H9 (cell line): ENCODE data around the gene PLK2. TPM values are rescaled to one million over a fixed set of nuclear protein-coding genes. Genes with fewer than 3 reads are reported as not detected.

Source experiments
- DNase-seq: peaks from one replicate; pipeline ENCODE4 v3.0.0-alpha.2; 2017
- H2AFZ ChIP-seq: one replicate; pipeline ENCODE4 v1.6.1; 2013; ENCODE audit warnings: mild to moderate bottlenecking, low read length, control low read depth, moderate library complexity
- H2AK5ac ChIP-seq: 2 replicates; pipeline ENCODE4 v1.6.1; 2013; ENCODE audit warnings: low read length, control low read depth, mixed read lengths; ENCODE audit not compliant: insufficient read length
- H2BK120ac ChIP-seq: one replicate; pipeline ENCODE4 v1.6.1; 2013; ENCODE audit warnings: low read depth, mild to moderate bottlenecking, low read length, control low read depth, inconsistent platforms; ENCODE audit not compliant: poor library complexity, severe bottlenecking
- H2BK12ac ChIP-seq: 2 replicates; pipeline ENCODE4 v1.6.1; 2013; ENCODE audit warnings: low read length, control low read depth, mixed read lengths, low read depth; ENCODE audit not compliant: insufficient read length
- H2BK15ac ChIP-seq: 2 replicates; pipeline ENCODE4 v1.6.1; 2013; ENCODE audit warnings: low read depth, low read length, control low read depth
- H2BK20ac ChIP-seq: one replicate; pipeline ENCODE4 v1.6.1; 2013; ENCODE audit warnings: low read depth, mild to moderate bottlenecking, low read length, control low read depth, inconsistent platforms; ENCODE audit not compliant: poor library complexity, severe bottlenecking
- H2BK5ac ChIP-seq: 2 replicates; pipeline ENCODE4 v1.6.1; 2013; ENCODE audit warnings: low read length, control low read depth, mixed read lengths; ENCODE audit not compliant: insufficient read length
- H3K14ac ChIP-seq: 2 replicates; pipeline ENCODE4 v1.6.1; 2013; ENCODE audit warnings: low read length, control low read depth; ENCODE audit not compliant: insufficient read depth
- H3K18ac ChIP-seq: 2 replicates; pipeline ENCODE4 v1.6.1; 2013; ENCODE audit warnings: low read depth, mild to moderate bottlenecking, mixed read lengths, low read length, control low read depth; ENCODE audit not compliant: insufficient read length
- H3K23ac ChIP-seq: 2 replicates; pipeline ENCODE4 v1.6.1; 2013; ENCODE audit warnings: low read length, control low read depth, mixed read lengths, low read depth; ENCODE audit not compliant: insufficient read length
- H3K23me2 ChIP-seq: 2 replicates; pipeline ENCODE4 v1.6.1; 2013; ENCODE audit warnings: low read depth, mild to moderate bottlenecking, mixed read lengths, low read length, control low read depth; ENCODE audit not compliant: insufficient read length, poor library complexity, severe bottlenecking
- H3K27ac ChIP-seq: 2 replicates; pipeline ENCODE4 v1.5.1; 2013; ENCODE audit warnings: low read length, control low read depth, mixed read lengths, low read depth; ENCODE audit not compliant: insufficient read length
- H3K27me3 ChIP-seq: 2 replicates; pipeline ENCODE4 v1.6.1; 2013; ENCODE audit warnings: low read length, control low read depth, inconsistent platforms; ENCODE audit not compliant: insufficient read depth
- H3K4ac ChIP-seq: 2 replicates; pipeline ENCODE4 v1.6.1; 2013; ENCODE audit warnings: low read depth, mild to moderate bottlenecking, control low read depth, inconsistent platforms, low read length, moderate library complexity
- H3K4me1 ChIP-seq: 2 replicates; pipeline ENCODE4 v1.6.1; 2013; ENCODE audit warnings: low read length, control low read depth, inconsistent platforms; ENCODE audit not compliant: insufficient read depth
- H3K4me2 ChIP-seq: 2 replicates; pipeline ENCODE4 v1.6.1; 2013; ENCODE audit warnings: low read length, control low read depth, mixed read lengths; ENCODE audit not compliant: insufficient read length, insufficient read depth
- H3K56ac ChIP-seq: 2 replicates; pipeline ENCODE4 v1.6.1; 2013; ENCODE audit warnings: low read depth, mild to moderate bottlenecking, mixed read lengths, low read length, control low read depth; ENCODE audit not compliant: insufficient read length
- H3K79me1 ChIP-seq: 2 replicates; pipeline ENCODE4 v1.6.1; 2013; ENCODE audit warnings: low read depth, mild to moderate bottlenecking, moderate library complexity, low read length, control low read depth, inconsistent platforms; ENCODE audit not compliant: insufficient read depth, poor library complexity, severe bottlenecking
- H3K79me2 ChIP-seq: 2 replicates; pipeline ENCODE4 v1.6.1; 2013; ENCODE audit warnings: low read length, control low read depth, inconsistent platforms; ENCODE audit not compliant: insufficient read depth
- H3K9ac ChIP-seq: 2 replicates; pipeline ENCODE4 v1.6.1; 2013; ENCODE audit warnings: low read length, control low read depth, mixed read lengths; ENCODE audit not compliant: insufficient read length; ENCODE audit errors: extremely low read depth
- H3K9me3 ChIP-seq: one replicate; pipeline ENCODE4 v1.6.1; 2013; ENCODE audit warnings: low read depth, low read length, inconsistent platforms; ENCODE audit not compliant: control insufficient read depth
- H3T11ph ChIP-seq: one replicate; pipeline ENCODE4 v1.6.1; 2013; ENCODE audit warnings: mild to moderate bottlenecking, low read length, control low read depth, inconsistent platforms
- H4K20me1 ChIP-seq: one replicate; pipeline ENCODE4 v1.6.1; 2013; ENCODE audit not compliant: control insufficient read depth, insufficient read length, insufficient read depth
- H4K5ac ChIP-seq: 2 replicates; pipeline ENCODE4 v1.6.1; 2013; ENCODE audit warnings: low read depth, mild to moderate bottlenecking, mixed read lengths, low read length, control low read depth; ENCODE audit not compliant: insufficient read length
- H4K8ac ChIP-seq: replicated peaks from 2 replicates; pipeline ENCODE4 v1.6.1; 2013; ENCODE audit warnings: low read length, control low read depth, mixed read lengths, low read depth; ENCODE audit not compliant: insufficient read length
- H4K91ac ChIP-seq: 2 replicates; pipeline ENCODE4 v1.6.1; 2013; ENCODE audit warnings: low read depth, mild to moderate bottlenecking, moderate library complexity, mixed read lengths, low read length, control low read depth; ENCODE audit not compliant: insufficient read length
- H3K27ac Mint-ChIP-seq, 3 experiments: 2 replicates in 2 of 3; 3 replicates in 1 of 3; pipeline ENCODE4 v1.8.0; 2020 to 2021; ENCODE audit warnings: mixed read lengths in 3 of 3, mild to moderate bottlenecking in 1 of 3, moderate library complexity in 1 of 3
- H3K27me3 Mint-ChIP-seq: 2 replicates; pipeline ENCODE4 v1.8.0; 2021; ENCODE audit warnings: low read depth, mild to moderate bottlenecking, moderate library complexity, mixed read lengths
- H3K36me3 Mint-ChIP-seq, 3 experiments: 2 replicates in 2 of 3; 3 replicates in 1 of 3; pipeline ENCODE4 v1.8.0; 2020 to 2021; ENCODE audit warnings: low read depth in 3 of 3, mixed read lengths in 3 of 3; ENCODE audit not compliant: insufficient read depth in 1 of 3
- H3K4me1 Mint-ChIP-seq, 2 experiments: 2 replicates each; pipeline ENCODE4 v1.8.0; 2020; ENCODE audit warnings: mixed read lengths in 2 of 2
- H3K4me3 Mint-ChIP-seq, 2 experiments: 2 replicates in 1 of 2; 3 replicates in 1 of 2; pipeline ENCODE4 v1.8.0; 2020 to 2021; ENCODE audit warnings: mild to moderate bottlenecking in 2 of 2, mixed read lengths in 2 of 2, moderate library complexity in 1 of 2
- H3K9me3 Mint-ChIP-seq, 2 experiments: 2 replicates in 1 of 2; 3 replicates in 1 of 2; pipeline ENCODE4 v1.8.0; 2020; ENCODE audit warnings: mild to moderate bottlenecking in 2 of 2, mixed read lengths in 2 of 2, moderate library complexity in 1 of 2
- CTCF ChIP-seq: fragments of 200-600 bp; sonication (generic); conservative IDR thresholded peaks from 3 replicates; pipeline ENCODE4 v1.8.0; 2021; ENCODE audit warnings: antibody characterized with exemption, mild to moderate bottlenecking
- WGBS: extraction: QIAGEN DNeasy Blood & Tissue Kit; methylation state at CpG from one replicate; pipeline ENCODE4 v1.1.7; 2013; ENCODE audit warnings: missing lambda C conversion rate, low lambda C conversion rate, mixed read lengths; ENCODE audit not compliant: insufficient read length; ENCODE audit errors: extremely low coverage; 5-methylcytosine and 5-hydroxymethylcytosine counted together
- total RNA-seq: library from RNA; stranded (reverse); gene quantifications from 2 replicates; pipeline ENCODE4 v1.2.1, GENCODE V29; 2021

Gene PLK2
- total RNA-seq, 1 experiment from 2014 or later, result 26.2 TPM

GRCh38 chr5:58501778-58502417 is 42.0 kb upstream of the PLK2 start:
- Mint-ChIP-seq H3K27ac (no peak overlapping the region), H3K36me3 (no peaks in the 10 kb centered on the region), H3K4me3 (no peak overlapping the region), H3K27me3 (no peaks in the 10 kb centered on the region), H3K9me3 (no peaks in the 10 kb centered on the region), H3K4me1 (peaks cover 29 to 37% of the 10 kb centered on the region in 2 experiments)
- no peak overlapping the region for H3K14ac ChIP-seq
- no peaks in the 10 kb centered on the region for H3K79me2 ChIP-seq
- H2BK12ac ChIP-seq, result no peak overlapping the region
- peak; percentile 28 for DNase-seq
- no peak overlapping the region for H3T11ph ChIP-seq
- no peak overlapping the region for H4K91ac ChIP-seq
- 0 out of 2 replicates have a peak, but pooled peaks cover 2% of the 10 kb centered on the region for H3K4me1 ChIP-seq
- no peak overlapping the region for H3K23ac ChIP-seq
- H3K27me3 ChIP-seq, result no peaks in the 10 kb centered on the region
- no peak overlapping the region for H2BK20ac ChIP-seq
- H2AFZ ChIP-seq, result no peak overlapping the region
- H2BK120ac ChIP-seq, result no peak overlapping the region
- no peaks in the 10 kb centered on the region for H3K23me2 ChIP-seq
- H4K20me1 ChIP-seq, result no peaks in the 10 kb centered on the region
- peak; percentile 44; the same call in 2 of the 3 replicates for TF ChIP-seq CTCF
- H3K9me3 ChIP-seq, result no peaks in the 10 kb centered on the region
- no peak overlapping the region for H3K56ac ChIP-seq
- H4K8ac ChIP-seq, result no peak overlapping the region
- H3K79me1 ChIP-seq, result no peaks in the 10 kb centered on the region
- no peak overlapping the region for H2BK5ac ChIP-seq
- no peak overlapping the region for H2BK15ac ChIP-seq
- no peak overlapping the region for H3K18ac ChIP-seq
- no peak overlapping the region for H2AK5ac ChIP-seq
- WGBS, result no CpG with 5 or more reads among the region's 2 CpGs
- H3K4ac ChIP-seq, result no peak overlapping the region
- no peak overlapping the region for H3K4me2 ChIP-seq
- no peak overlapping the region for H3K9ac ChIP-seq
- no peak overlapping the region for H3K27ac ChIP-seq
- H4K5ac ChIP-seq, result no peak overlapping the region
